ENCODE results near the gene WFDC1.

WFDC1 gene

GRCh38 chr16:84283314-84284153 lies 11.1 kb upstream of the WFDC1 start:
- H3K4me3 ChIP-seq (ENCODE audit: low read depth in 1 of 2, low read length in 2 of 2), result peak overlapping the region in 1 of 2 donors; percentile 28
- H3K9ac ChIP-seq (ENCODE audit: low read depth in 1 of 2, low read length in 2 of 2), result peak overlapping the region; percentile 37 to 43
- no peaks in the 10 kb centered on the region for H3K27me3 ChIP-seq (ENCODE audit: control insufficient read depth in 1 of 2, insufficient read depth in 2 of 2, low read length in 2 of 2)
- peak overlapping the region; percentile 25 for H3K27ac ChIP-seq (ENCODE audit: low read depth, low read length)
- no peaks in the 10 kb centered on the region for H3K9me3 ChIP-seq (ENCODE audit: control insufficient read depth in 1 of 2, low read length in 2 of 2)
- no peaks in the 10 kb centered on the region for H3K36me3 ChIP-seq (ENCODE audit: control insufficient read depth in 1 of 2, insufficient read depth in 2 of 2, low read length in 2 of 2)
- H3K4me1 ChIP-seq (ENCODE audit: control insufficient read depth in 1 of 2, insufficient read depth in 2 of 2, low read length in 2 of 2), result peaks cover 20 to 23% of the 10 kb centered on the region in 2 donors

- no peaks in the 10 kb centered on the region for H3K27me3 ChIP-seq (ENCODE audit: control insufficient read depth in 1 of 2, insufficient read depth in 2 of 2, low read length in 2 of 2)
- H3K36me3 ChIP-seq (ENCODE audit: control insufficient read depth in 1 of 2, insufficient read depth in 2 of 2, low read length in 2 of 2), result no peaks in the 10 kb centered on the region
- H3K27ac ChIP-seq (ENCODE audit: low read depth, low read length), result no peak overlapping the region
- peak overlapping the region in 1 of 2 donors; percentile 28 for H3K4me3 ChIP-seq (ENCODE audit: low read depth in 1 of 2, low read length in 2 of 2)
- peak overlapping the region; percentile 37 to 43 for H3K9ac ChIP-seq (ENCODE audit: low read depth in 1 of 2, low read length in 2 of 2)
- H3K4me1 ChIP-seq (ENCODE audit: control insufficient read depth in 1 of 2, insufficient read depth in 2 of 2, low read length in 2 of 2), result peaks cover 20 to 23% of the 10 kb centered on the region in 2 donors
- H3K9me3 ChIP-seq (ENCODE audit: control insufficient read depth in 1 of 2, low read length in 2 of 2), result no peaks in the 10 kb centered on the region
Observed at GRCh38 chr16:84284154-84284722, 10.4 kb upstream of the WFDC1 start.

GRCh38 chr16:84286578-84287240 lies 8.0 kb upstream of the WFDC1 start:
- Histone ChIP-seq H3K36me3 (ENCODE audit: control insufficient read depth in 1 of 2, insufficient read depth in 2 of 2, low read length in 2 of 2) (no peaks in the 10 kb centered on the region), H3K27ac (ENCODE audit: low read depth, low read length) (no peak overlapping the region), H3K4me1 (ENCODE audit: control insufficient read depth in 1 of 2, insufficient read depth in 2 of 2, low read length in 2 of 2) (peaks cover 20 to 23% of the 10 kb centered on the region in 2 donors), H3K9ac (ENCODE audit: low read depth in 1 of 2, low read length in 2 of 2) (no peak overlapping the region), H3K27me3 (ENCODE audit: control insufficient read depth in 1 of 2, insufficient read depth in 2 of 2, low read length in 2 of 2) (no peaks in the 10 kb centered on the region), H3K9me3 (ENCODE audit: control insufficient read depth in 1 of 2, low read length in 2 of 2) (no peaks in the 10 kb centered on the region), H3K4me3 (ENCODE audit: low read depth in 1 of 2, low read length in 2 of 2) (no peak overlapping the region)

- H3K9me3 ChIP-seq (ENCODE audit: control insufficient read depth in 1 of 2, low read length in 2 of 2), result no peaks in the 10 kb centered on the region
- peaks cover 12 to 18% of the 10 kb centered on the region in 2 donors for H3K4me1 ChIP-seq (ENCODE audit: control insufficient read depth in 1 of 2, insufficient read depth in 2 of 2, low read length in 2 of 2)
- no peaks in the 10 kb centered on the region for H3K27me3 ChIP-seq (ENCODE audit: control insufficient read depth in 1 of 2, insufficient read depth in 2 of 2, low read length in 2 of 2)
- H3K4me3 ChIP-seq (ENCODE audit: low read depth in 1 of 2, low read length in 2 of 2), result no peak overlapping the region
- no peak overlapping the region for H3K9ac ChIP-seq (ENCODE audit: low read depth in 1 of 2, low read length in 2 of 2)
- H3K27ac ChIP-seq (ENCODE audit: low read depth, low read length), result no peak overlapping the region
- H3K36me3 ChIP-seq (ENCODE audit: control insufficient read depth in 1 of 2, insufficient read depth in 2 of 2, low read length in 2 of 2), result no peaks in the 10 kb centered on the region
Observed at GRCh38 chr16:84288902-84289301, 5.8 kb upstream of the WFDC1 start.

- no peaks in the 10 kb centered on the region for H3K36me3 ChIP-seq (ENCODE audit: control insufficient read depth in 1 of 2, insufficient read depth in 2 of 2, low read length in 2 of 2)
- peaks cover 0 to 13% of the 10 kb centered on the region in 2 donors for H3K4me1 ChIP-seq (ENCODE audit: control insufficient read depth in 1 of 2, insufficient read depth in 2 of 2, low read length in 2 of 2)
- H3K9ac ChIP-seq (ENCODE audit: low read depth in 1 of 2, low read length in 2 of 2), result no peak overlapping the region
- no peak overlapping the region for H3K27ac ChIP-seq (ENCODE audit: low read depth, low read length)
- H3K4me3 ChIP-seq (ENCODE audit: low read depth in 1 of 2, low read length in 2 of 2), result no peak overlapping the region
- peaks cover 5 to 11% of the 10 kb centered on the region in 2 donors for H3K27me3 ChIP-seq (ENCODE audit: control insufficient read depth in 1 of 2, insufficient read depth in 2 of 2, low read length in 2 of 2)
- H3K9me3 ChIP-seq (ENCODE audit: control insufficient read depth in 1 of 2, low read length in 2 of 2), result no peaks in the 10 kb centered on the region
Observed at GRCh38 chr16:84291226-84291625, 3.5 kb upstream of the WFDC1 start.

- Histone ChIP-seq H3K27ac (ENCODE audit: low read depth, low read length) (no peak overlapping the region), H3K9me3 (ENCODE audit: control insufficient read depth in 1 of 2, low read length in 2 of 2) (no peaks in the 10 kb centered on the region), H3K9ac (ENCODE audit: low read depth in 1 of 2, low read length in 2 of 2) (no peak overlapping the region), H3K4me3 (ENCODE audit: low read depth in 1 of 2, low read length in 2 of 2) (no peak overlapping the region), H3K36me3 (ENCODE audit: control insufficient read depth in 1 of 2, insufficient read depth in 2 of 2, low read length in 2 of 2) (no peaks in the 10 kb centered on the region), H3K27me3 (ENCODE audit: control insufficient read depth in 1 of 2, insufficient read depth in 2 of 2, low read length in 2 of 2) (peaks cover 5 to 11% of the 10 kb centered on the region in 2 donors), H3K4me1 (ENCODE audit: control insufficient read depth in 1 of 2, insufficient read depth in 2 of 2, low read length in 2 of 2) (peaks cover 0 to 7% of the 10 kb centered on the region in 2 donors)
Observed at GRCh38 chr16:84292011-84292410, 2.7 kb upstream of the WFDC1 start.

GRCh38 chr16:84293406-84293805 lies 1.3 kb upstream of the WFDC1 start:
- H3K4me1 ChIP-seq (ENCODE audit: control insufficient read depth in 1 of 2, insufficient read depth in 2 of 2, low read length in 2 of 2), result peaks cover 0 to 5% of the 10 kb centered on the region in 2 donors
- H3K9me3 ChIP-seq (ENCODE audit: control insufficient read depth in 1 of 2, low read length in 2 of 2), result no peaks in the 10 kb centered on the region
- H3K27me3 ChIP-seq (ENCODE audit: control insufficient read depth in 1 of 2, insufficient read depth in 2 of 2, low read length in 2 of 2), result peaks cover 5 to 11% of the 10 kb centered on the region in 2 donors
- no peak overlapping the region for H3K4me3 ChIP-seq (ENCODE audit: low read depth in 1 of 2, low read length in 2 of 2)
- no peak overlapping the region for H3K27ac ChIP-seq (ENCODE audit: low read depth, low read length)
- no peaks in the 10 kb centered on the region for H3K36me3 ChIP-seq (ENCODE audit: control insufficient read depth in 1 of 2, insufficient read depth in 2 of 2, low read length in 2 of 2)
- H3K9ac ChIP-seq (ENCODE audit: low read depth in 1 of 2, low read length in 2 of 2), result no peak overlapping the region

- no peaks in the 10 kb centered on the region for H3K36me3 ChIP-seq (ENCODE audit: control insufficient read depth in 1 of 2, insufficient read depth in 2 of 2, low read length in 2 of 2)
- no peak overlapping the region for H3K4me3 ChIP-seq (ENCODE audit: low read depth in 1 of 2, low read length in 2 of 2)
- H3K4me1 ChIP-seq (ENCODE audit: control insufficient read depth in 1 of 2, insufficient read depth in 2 of 2, low read length in 2 of 2), result peaks cover 0 to 5% of the 10 kb centered on the region in 2 donors
- no peaks in the 10 kb centered on the region for H3K9me3 ChIP-seq (ENCODE audit: control insufficient read depth in 1 of 2, low read length in 2 of 2)
- no peak overlapping the region for H3K9ac ChIP-seq (ENCODE audit: low read depth in 1 of 2, low read length in 2 of 2)
- H3K27ac ChIP-seq (ENCODE audit: low read depth, low read length), result no peak overlapping the region
- peaks cover 5 to 11% of the 10 kb centered on the region in 2 donors for H3K27me3 ChIP-seq (ENCODE audit: control insufficient read depth in 1 of 2, insufficient read depth in 2 of 2, low read length in 2 of 2)
Observed at GRCh38 chr16:84294117-84294516, 561 bp upstream of the WFDC1 start.

- Histone ChIP-seq H3K9ac (ENCODE audit: low read depth in 1 of 2, low read length in 2 of 2) (peak overlapping the region; percentile 4 to 54), H3K9me3 (ENCODE audit: control insufficient read depth in 1 of 2, low read length in 2 of 2) (no peaks in the 10 kb centered on the region), H3K4me3 (ENCODE audit: low read depth in 1 of 2, low read length in 2 of 2) (peak overlapping the region; percentile 34 to 42), H3K4me1 (ENCODE audit: control insufficient read depth in 1 of 2, insufficient read depth in 2 of 2, low read length in 2 of 2) (peaks cover 4 to 5% of the 10 kb centered on the region in 2 donors), H3K27ac (ENCODE audit: low read depth, low read length) (peak overlapping the region; percentile 15), H3K36me3 (ENCODE audit: control insufficient read depth in 1 of 2, insufficient read depth in 2 of 2, low read length in 2 of 2) (no peaks in the 10 kb centered on the region), H3K27me3 (ENCODE audit: control insufficient read depth in 1 of 2, insufficient read depth in 2 of 2, low read length in 2 of 2) (peaks cover 5 to 11% of the 10 kb centered on the region in 2 donors)
Observed at GRCh38 chr16:84295203-84295860, 654 bp downstream of the WFDC1 start.

Data from duodenal mucosa (tissue), 2 donors.